Fibroblast of villous mesenchyme (primary cell): Measurements from ENCODE around the gene DOCK8. TPM values are rescaled to one million over a fixed set of nuclear protein-coding genes. Genes with fewer than 3 reads are reported as not detected.

Experiments
- DNase-seq: peaks from one replicate; pipeline ENCODE4 v3.0.0-alpha.2; 2010; ENCODE audit warnings: low read depth
- H3K4me3 ChIP-seq: 2 replicates; pipeline ENCODE4 v1.5.1; 2011; ENCODE audit warnings: low read depth, mild to moderate bottlenecking, low read length
- CTCF ChIP-seq: IDR thresholded peaks from 2 replicates; pipeline ENCODE4 v1.5.1; 2012; ENCODE audit warnings: low read depth, mild to moderate bottlenecking, low read length; ENCODE audit not compliant: insufficient read depth
- total RNA-seq: library from RNA; depleted of rRNA; stranded (reverse); fragments of >200 nt; gene quantifications from 2 replicates; pipeline ENCODE4 v1.2.3, GENCODE V29; 2012

The DOCK8 gene
- total RNA-seq, 1 donor, result 2.6 TPM

GRCh38 chr9:270657-271237 lies 56.1 kb downstream of the DOCK8 start:
- H3K4me3 ChIP-seq, result no peak overlapping the region
- TF ChIP-seq CTCF, result no peak
- DNase-seq, result no peak

GRCh38 chr9:272251-273213 lies 57.9 kb downstream of the DOCK8 start:
- no peak for TF ChIP-seq CTCF

GRCh38 chr9:274406-274805 lies 59.7 kb downstream of the DOCK8 start:
- H3K4me3 ChIP-seq, result no peak overlapping the region
- TF ChIP-seq CTCF, result no peak
- no peak for DNase-seq

More at GRCh38 chr9:272251-273213, 57.9 kb downstream of the DOCK8 start:
- DNase-seq, result no peak
- H3K4me3 ChIP-seq, result no peak overlapping the region

- TF ChIP-seq CTCF, result no peak
- DNase-seq, result no peak
- H3K4me3 ChIP-seq, result no peak overlapping the region
Observed at GRCh38 chr9:277601-278295, 63.1 kb downstream of the DOCK8 start.

- H3K4me3 ChIP-seq, result no peak overlapping the region
- TF ChIP-seq CTCF, result no peak
- no peak for DNase-seq
Observed at GRCh38 chr9:278651-279050, 64.0 kb downstream of the DOCK8 start.

- no peak for TF ChIP-seq CTCF
- DNase-seq, result no peak
- no peak overlapping the region for H3K4me3 ChIP-seq
Observed at GRCh38 chr9:279674-280073, 65.0 kb downstream of the DOCK8 start.
